Peyer's patch (tissue), 4 donors: ENCODE data around the gene CLEC3A.

ENCODE experiments used
- POLR2A ChIP-seq, 2 donors: fragments of 450-650 bp; IDR thresholded peaks; one replicate each; pipeline ENCODE4 v1.5.1; 2017; ENCODE audit warnings: antibody characterized with exemption in 2 of 2, mild to moderate bottlenecking in 2 of 2, moderate library complexity in 2 of 2
- TF ChIP-seq, protein P1 (sequence below), 6 experiments: fragments of 450-650 bp in 4 of 6; fragments of 200-600 bp in 2 of 6; sonication (generic) in 1 of 6; IDR thresholded peaks; one replicate each; pipeline ENCODE4 v1.5.1; 2017 to 2019; ENCODE audit warnings: antibody characterized with exemption in 6 of 6, mild to moderate bottlenecking in 3 of 6, moderate library complexity in 1 of 6

DNA sequence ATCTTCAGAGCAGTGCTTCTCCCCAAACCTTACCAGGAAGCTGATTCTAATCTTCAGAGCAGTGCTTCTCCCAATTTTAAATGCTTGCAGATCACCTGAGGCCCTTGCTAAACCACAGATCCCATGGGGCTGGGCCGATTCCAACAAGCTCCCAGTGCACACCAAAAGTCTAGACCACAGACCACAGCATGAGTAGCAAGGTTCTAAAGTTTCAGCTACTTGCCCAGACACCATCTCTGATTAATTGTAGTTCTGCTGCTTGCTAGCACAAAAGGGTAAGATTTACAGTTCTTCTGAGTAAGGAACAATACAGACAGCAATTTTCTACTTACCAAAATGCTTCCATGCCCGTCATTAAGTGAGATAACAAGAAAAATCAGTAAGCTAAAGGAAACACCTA, 12.2 kb downstream of the CLEC3A start:
- no peak for TF ChIP-seq POLR2A (IDR thresholded peaks at IDR 0.05)
- TF ChIP-seq, protein P1, sequence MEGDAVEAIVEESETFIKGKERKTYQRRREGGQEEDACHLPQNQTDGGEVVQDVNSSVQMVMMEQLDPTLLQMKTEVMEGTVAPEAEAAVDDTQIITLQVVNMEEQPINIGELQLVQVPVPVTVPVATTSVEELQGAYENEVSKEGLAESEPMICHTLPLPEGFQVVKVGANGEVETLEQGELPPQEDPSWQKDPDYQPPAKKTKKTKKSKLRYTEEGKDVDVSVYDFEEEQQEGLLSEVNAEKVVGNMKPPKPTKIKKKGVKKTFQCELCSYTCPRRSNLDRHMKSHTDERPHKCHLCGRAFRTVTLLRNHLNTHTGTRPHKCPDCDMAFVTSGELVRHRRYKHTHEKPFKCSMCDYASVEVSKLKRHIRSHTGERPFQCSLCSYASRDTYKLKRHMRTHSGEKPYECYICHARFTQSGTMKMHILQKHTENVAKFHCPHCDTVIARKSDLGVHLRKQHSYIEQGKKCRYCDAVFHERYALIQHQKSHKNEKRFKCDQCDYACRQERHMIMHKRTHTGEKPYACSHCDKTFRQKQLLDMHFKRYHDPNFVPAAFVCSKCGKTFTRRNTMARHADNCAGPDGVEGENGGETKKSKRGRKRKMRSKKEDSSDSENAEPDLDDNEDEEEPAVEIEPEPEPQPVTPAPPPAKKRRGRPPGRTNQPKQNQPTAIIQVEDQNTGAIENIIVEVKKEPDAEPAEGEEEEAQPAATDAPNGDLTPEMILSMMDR (IDR thresholded peaks at IDR 0.05) = no peak
